ENCODE data around the gene SERPINA3.

- TF ChIP-seq CTCF (IDR thresholded peaks at IDR 0.05) (no peak), POLR2A (IDR thresholded peaks at IDR 0.05) (no peak)
Observed at GRCh38 chr14:94640721-94641631, 28.8 kb downstream of the SERPINA3 start.

Data from testis (tissue), 2 donors.